Hepatocyte (in vitro differentiated cells): ENCODE results near the gene SRP72. TPM values are rescaled to one million over a fixed set of nuclear protein-coding genes. Genes with fewer than 3 reads are reported as not detected.
"Not testable (repeated sequence)": the region's sequence is repeated elsewhere in the genome, so short reads cannot be mapped to it uniquely, and the experiment has no call there.

Experiments
- DNase-seq: peaks from one replicate; pipeline ENCODE4 v3.0.0-alpha.2; 2016; ENCODE audit warnings: low spot score
- H2AFZ ChIP-seq: fragments of 200-600 bp; sonication (generic); 2 replicates; pipeline ENCODE4 v1.6.0; 2016; ENCODE audit warnings: antibody characterized with exemption, mild to moderate bottlenecking
- H3K27ac ChIP-seq: fragments of 200-600 bp; sonication (generic); 2 replicates; pipeline ENCODE4 v1.5.1; 2016; ENCODE audit warnings: mild to moderate bottlenecking
- H3K27me3 ChIP-seq: fragments of 200-600 bp; sonication (generic); 2 replicates; pipeline ENCODE4 v1.6.1; 2016
- H3K36me3 ChIP-seq: fragments of 200-600 bp; sonication (generic); replicated peaks from 2 replicates; pipeline ENCODE4 v1.5.1; 2016; ENCODE audit warnings: low read depth; ENCODE audit not compliant: insufficient read depth
- H3K4me1 ChIP-seq: fragments of 200-600 bp; sonication (generic); 2 replicates; pipeline ENCODE4 v1.5.1; 2016; ENCODE audit warnings: mild to moderate bottlenecking, moderate library complexity; ENCODE audit not compliant: insufficient read depth
- H3K4me2 ChIP-seq: fragments of 200-600 bp; sonication (generic); 2 replicates; pipeline ENCODE4 v1.6.0; 2016
- H3K4me3 ChIP-seq: fragments of 200-600 bp; sonication (generic); 2 replicates; pipeline ENCODE4 v1.5.1; 2016; ENCODE audit warnings: mild to moderate bottlenecking
- H3K79me2 ChIP-seq: fragments of 200-600 bp; sonication (generic); 2 replicates; pipeline ENCODE4 v1.6.0; 2017; ENCODE audit warnings: mild to moderate bottlenecking
- H3K9me2 ChIP-seq: fragments of 200-600 bp; sonication (generic); replicated peaks from 2 replicates; pipeline ENCODE4 v1.6.0; 2017; ENCODE audit warnings: mild to moderate bottlenecking; ENCODE audit not compliant: insufficient read depth
- H3K9me3 ChIP-seq: fragments of 200-600 bp; sonication (generic); 2 replicates; pipeline ENCODE4 v1.5.1; 2016; ENCODE audit warnings: low read depth, mild to moderate bottlenecking
- H4K20me1 ChIP-seq: fragments of 200-600 bp; sonication (generic); 2 replicates; pipeline ENCODE4 v1.6.0; 2016; ENCODE audit warnings: mild to moderate bottlenecking; ENCODE audit not compliant: insufficient read depth, poor library complexity, severe bottlenecking
- CTCF ChIP-seq: fragments of 200-600 bp; sonication (generic); IDR thresholded peaks from 2 replicates; pipeline ENCODE4 v1.5.1; 2016; ENCODE audit warnings: antibody characterized with exemption, mild to moderate bottlenecking; ENCODE audit not compliant: poor library complexity
- EZH2 ChIP-seq: fragments of 200-600 bp; sonication (generic); IDR thresholded peaks from 2 replicates; pipeline ENCODE4 v1.6.1; 2016; ENCODE audit warnings: antibody characterized with exemption, mild to moderate bottlenecking, borderline replicate concordance
- EZH2phosphoT487 ChIP-seq: fragments of 200-600 bp; sonication (generic); IDR thresholded peaks from one replicate; pipeline ENCODE4 v1.6.1; 2018; ENCODE audit warnings: antibody characterized with exemption, mild to moderate bottlenecking, low read depth, moderate library complexity; ENCODE audit not compliant: unreplicated experiment, severe bottlenecking
- WGBS: methylation state at CpG from one replicate; pipeline ENCODE4 v1.1.6; 2016; ENCODE audit warnings: low lambda C conversion rate; ENCODE audit errors: missing lambda C conversion rate; 5-methylcytosine and 5-hydroxymethylcytosine counted together
- polyA plus RNA-seq: library from polyadenylated mRNA; unstranded; fragments of >200 nt; fragmentation: Nextera tagmentation; extraction: Ambion mirVana; gene quantifications from 2 replicates; pipeline ENCODE4 v1.2.1, GENCODE V29; 2016
- total RNA-seq: library from RNA; depleted of rRNA; stranded (reverse); fragments of >200 nt; gene quantifications from 2 replicates; pipeline ENCODE4 v1.2.3, GENCODE V29; 2014

The SRP72 gene
- total and polyA plus RNA-seq, 2 experiments from 2014 or later = 58.8 to 79.4 TPM

- Histone ChIP-seq H4K20me1 (no peaks in the 10 kb centered on the region), H2AFZ (no peak overlapping the region), H3K79me2 (peaks cover 22% of the 10 kb centered on the region), H3K4me1 (no peaks in the 10 kb centered on the region), H3K36me3 (no peaks in the 10 kb centered on the region), H3K4me3 (no peak overlapping the region), H3K27me3 (no peaks in the 10 kb centered on the region), H3K9me2 (no peaks in the 10 kb centered on the region), H3K4me2 (no peak overlapping the region), H3K9me3 (no peaks in the 10 kb centered on the region), H3K27ac (no peak overlapping the region)
- DNase-seq = no peak
- TF ChIP-seq EZH2phosphoT487 = no peak
- no peak for TF ChIP-seq CTCF
- no peak for TF ChIP-seq EZH2
Measured at GRCh38 chr4:56448301-56448700, 19.1 kb upstream of the SRP72 start.

- not testable (repeated sequence) for H3K27ac ChIP-seq, H3K27me3 ChIP-seq, H3K4me3 ChIP-seq, H3K9me3 ChIP-seq, H2AFZ ChIP-seq, H3K36me3 ChIP-seq, DNase-seq, H4K20me1 ChIP-seq, H3K9me2 ChIP-seq, H3K4me2 ChIP-seq, H3K4me1 ChIP-seq
- 98% methylated on average over 4 of the region's 4 CpGs for whole genome bisulfite sequencing
- peaks cover 22% of the 10 kb centered on the region for H3K79me2 ChIP-seq
Measured at GRCh38 chr4:56449475-56449874, 17.9 kb upstream of the SRP72 start.

- H3K4me2 ChIP-seq = no peak overlapping the region
- H2AFZ ChIP-seq = no peak overlapping the region
- peaks cover 27% of the 10 kb centered on the region for H3K79me2 ChIP-seq
- H3K27me3 ChIP-seq = no peaks in the 10 kb centered on the region
- no peaks in the 10 kb centered on the region for H3K9me3 ChIP-seq
- TF ChIP-seq CTCF = no peak
- TF ChIP-seq EZH2 = no peak
- no peak for TF ChIP-seq EZH2phosphoT487
- no peaks in the 10 kb centered on the region for H3K36me3 ChIP-seq
- H3K4me1 ChIP-seq = no peaks in the 10 kb centered on the region
- WGBS = 100% methylated on average over 1 of the region's 1 CpG
- no peak for DNase-seq
- H3K4me3 ChIP-seq = no peak overlapping the region
- H3K27ac ChIP-seq = no peak overlapping the region
- H4K20me1 ChIP-seq = no peaks in the 10 kb centered on the region
- no peaks in the 10 kb centered on the region for H3K9me2 ChIP-seq
Measured at GRCh38 chr4:56450342-56450741, 17.1 kb upstream of the SRP72 start.

GRCh38 chr4:56460085-56460484, 7.3 kb upstream of the SRP72 start:
- H3K9me2 ChIP-seq = no peaks in the 10 kb centered on the region
- H4K20me1 ChIP-seq = no peaks in the 10 kb centered on the region
- H3K4me3 ChIP-seq = no peak overlapping the region
- H2AFZ ChIP-seq = no peak overlapping the region
- H3K4me1 ChIP-seq = peaks cover 1% of the 10 kb centered on the region
- H3K4me2 ChIP-seq = no peak overlapping the region
- WGBS = 86% methylated on average over 3 of the region's 3 CpGs
- DNase-seq = no peak
- H3K9me3 ChIP-seq = no peaks in the 10 kb centered on the region
- H3K79me2 ChIP-seq = peaks cover 33% of the 10 kb centered on the region
- TF ChIP-seq EZH2 (no peak), EZH2phosphoT487 (no peak), CTCF (no peak)
- H3K27ac ChIP-seq = no peak overlapping the region
- no peaks in the 10 kb centered on the region for H3K27me3 ChIP-seq
- no peaks in the 10 kb centered on the region for H3K36me3 ChIP-seq
